OCI-LY1 (cell line): ENCODE results near the gene PCDH19.

ENCODE experiments used
- H2AFZ ChIP-seq: fragments of 200-600 bp; sonication (generic), shearing (Covaris generic); 2 replicates; pipeline ENCODE4 v1.6.0; 2014; ENCODE audit warnings: antibody characterized with exemption, mild to moderate bottlenecking, low read length
- H3F3A ChIP-seq: fragments of 200-600 bp; sonication (generic), shearing (Covaris generic); 2 replicates; pipeline ENCODE4 v1.6.0; 2014; ENCODE audit warnings: mild to moderate bottlenecking, antibody characterized with exemption, low read length, moderate library complexity; ENCODE audit not compliant: insufficient read depth
- H3K27ac ChIP-seq: fragments of 200-600 bp; sonication (generic); 2 replicates; pipeline ENCODE4 v1.5.1; 2014; ENCODE audit warnings: low read length, mixed run types, mild to moderate bottlenecking, low read depth; ENCODE audit not compliant: poor library complexity, severe bottlenecking
- H3K27me3 ChIP-seq: fragments of 200-600 bp; sonication (generic); 2 replicates; pipeline ENCODE4 v1.6.0; 2014; ENCODE audit warnings: antibody characterized with exemption, mild to moderate bottlenecking, low read length, moderate library complexity; ENCODE audit not compliant: insufficient read depth
- H3K36me3 ChIP-seq: fragments of 200-600 bp; sonication (generic); 2 replicates; pipeline ENCODE4 v1.6.1; 2014; ENCODE audit warnings: mild to moderate bottlenecking, antibody characterized with exemption, low read length, moderate library complexity, mixed read lengths; ENCODE audit not compliant: insufficient read depth
- H3K4me1 ChIP-seq: fragments of 200-600 bp; sonication (generic); 2 replicates; pipeline ENCODE4 v1.5.1; 2014; ENCODE audit warnings: mild to moderate bottlenecking, low read length, moderate library complexity; ENCODE audit not compliant: insufficient read depth, severe bottlenecking
- H3K4me2 ChIP-seq: fragments of 200-600 bp; sonication (generic), shearing (Covaris generic); 2 replicates; pipeline ENCODE4 v1.6.1; 2014; ENCODE audit warnings: low read length
- H3K4me3 ChIP-seq: fragments of 200-600 bp; sonication (generic); 2 replicates; pipeline ENCODE4 v1.5.1; 2014; ENCODE audit warnings: low read length, low read depth, mild to moderate bottlenecking, mixed read lengths; ENCODE audit not compliant: poor library complexity, severe bottlenecking
- H3K79me2 ChIP-seq: fragments of 200-600 bp; shearing (Covaris generic); 2 replicates; pipeline ENCODE4 v1.6.1; 2016; ENCODE audit warnings: mixed run types, low read length, mixed read lengths; ENCODE audit not compliant: insufficient read depth
- H3K9ac ChIP-seq: fragments of 200-600 bp; sonication (generic), shearing (Covaris generic); 2 replicates; pipeline ENCODE4 v1.6.1; 2014; ENCODE audit warnings: mild to moderate bottlenecking, low read length, mixed read lengths
- H3K9me2 ChIP-seq: fragments of 200-600 bp; sonication (generic), shearing (Covaris generic); 2 replicates; pipeline ENCODE4 v1.6.1; 2014; ENCODE audit warnings: low read depth, mild to moderate bottlenecking, low read length, mixed read lengths
- H3K9me3 ChIP-seq: fragments of 200-600 bp; shearing (Covaris generic); 2 replicates; pipeline ENCODE4 v1.6.1; 2014; ENCODE audit warnings: low read length, mixed read lengths
- H4K20me1 ChIP-seq: fragments of 200-600 bp; sonication (generic), shearing (Covaris generic); 2 replicates; pipeline ENCODE4 v1.6.0; 2016; ENCODE audit warnings: mild to moderate bottlenecking, low read length; ENCODE audit not compliant: insufficient read depth
- EZH2 ChIP-seq: fragments of 200-600 bp; sonication (generic), shearing (Covaris generic); IDR thresholded peaks from 2 replicates; pipeline ENCODE4 v1.8.0; 2017; ENCODE audit warnings: borderline replicate concordance, mixed run types, mild to moderate bottlenecking, antibody characterized with exemption, low read length, moderate library complexity, mixed read lengths
- TF ChIP-seq, protein P1 (sequence below): fragments of 200-600 bp; sonication (generic), shearing (Covaris generic); IDR thresholded peaks from 2 replicates; pipeline ENCODE4 v1.5.1; 2017; ENCODE audit warnings: mild to moderate bottlenecking, antibody characterized with exemption, low read length, moderate library complexity, mixed read lengths

PCDH19 gene

DNA sequence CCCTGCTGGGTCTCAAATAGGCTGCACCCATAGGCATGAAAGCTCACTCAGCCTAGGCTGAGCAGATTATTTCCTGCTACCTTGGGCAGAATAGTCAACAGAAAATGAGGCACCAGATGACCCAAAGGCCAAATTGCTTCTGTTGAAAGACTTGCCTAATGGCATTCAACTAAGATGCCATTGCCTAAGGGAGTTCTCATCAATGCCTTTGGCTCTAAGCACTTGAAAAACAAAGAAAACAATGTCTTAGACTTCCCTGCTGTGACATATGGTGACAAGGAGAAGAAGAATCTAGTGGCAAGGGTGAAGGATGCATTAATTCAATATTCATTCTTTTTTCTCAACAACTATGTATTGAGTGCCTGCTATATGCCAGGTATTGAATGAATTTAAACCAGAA lies 25.7 kb upstream of the PCDH19 start:
- H3F3A ChIP-seq = no peaks in the 10 kb centered on the region
- H2AFZ ChIP-seq = no peak overlapping the region
- no peaks in the 10 kb centered on the region for H3K9me3 ChIP-seq
- H3K4me2 ChIP-seq = no peak overlapping the region
- no peak overlapping the region for H3K27ac ChIP-seq
- no peak overlapping the region for H3K9ac ChIP-seq
- H3K79me2 ChIP-seq = no peaks in the 10 kb centered on the region
- TF ChIP-seq EZH2 = no peak
- TF ChIP-seq, protein P1, sequence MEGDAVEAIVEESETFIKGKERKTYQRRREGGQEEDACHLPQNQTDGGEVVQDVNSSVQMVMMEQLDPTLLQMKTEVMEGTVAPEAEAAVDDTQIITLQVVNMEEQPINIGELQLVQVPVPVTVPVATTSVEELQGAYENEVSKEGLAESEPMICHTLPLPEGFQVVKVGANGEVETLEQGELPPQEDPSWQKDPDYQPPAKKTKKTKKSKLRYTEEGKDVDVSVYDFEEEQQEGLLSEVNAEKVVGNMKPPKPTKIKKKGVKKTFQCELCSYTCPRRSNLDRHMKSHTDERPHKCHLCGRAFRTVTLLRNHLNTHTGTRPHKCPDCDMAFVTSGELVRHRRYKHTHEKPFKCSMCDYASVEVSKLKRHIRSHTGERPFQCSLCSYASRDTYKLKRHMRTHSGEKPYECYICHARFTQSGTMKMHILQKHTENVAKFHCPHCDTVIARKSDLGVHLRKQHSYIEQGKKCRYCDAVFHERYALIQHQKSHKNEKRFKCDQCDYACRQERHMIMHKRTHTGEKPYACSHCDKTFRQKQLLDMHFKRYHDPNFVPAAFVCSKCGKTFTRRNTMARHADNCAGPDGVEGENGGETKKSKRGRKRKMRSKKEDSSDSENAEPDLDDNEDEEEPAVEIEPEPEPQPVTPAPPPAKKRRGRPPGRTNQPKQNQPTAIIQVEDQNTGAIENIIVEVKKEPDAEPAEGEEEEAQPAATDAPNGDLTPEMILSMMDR = no peak
- no peaks in the 10 kb centered on the region for H4K20me1 ChIP-seq
- H3K4me1 ChIP-seq = no peaks in the 10 kb centered on the region
- no peaks in the 10 kb centered on the region for H3K9me2 ChIP-seq
- H3K36me3 ChIP-seq = no peaks in the 10 kb centered on the region
- no peaks in the 10 kb centered on the region for H3K27me3 ChIP-seq
- no peak overlapping the region for H3K4me3 ChIP-seq

DNA sequence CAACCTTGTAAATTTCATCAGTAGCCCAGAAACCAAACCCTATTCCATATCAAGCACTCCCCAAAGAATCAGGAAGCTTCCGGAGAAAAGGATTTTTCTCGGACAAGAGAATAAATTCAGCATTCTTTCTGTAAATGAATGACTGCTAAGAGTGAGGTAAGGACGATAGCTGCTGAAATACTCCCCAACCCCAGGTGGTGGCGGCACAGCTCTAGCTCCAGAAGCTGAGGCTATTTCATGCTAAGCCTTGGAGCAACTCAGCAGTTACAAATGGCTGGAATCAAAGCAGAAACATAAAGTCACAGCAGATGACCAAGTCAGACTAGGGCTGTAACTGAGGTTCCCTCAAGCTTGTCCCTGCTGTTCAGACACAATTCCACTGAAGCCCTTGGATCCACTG lies 13.9 kb upstream of the PCDH19 start:
- TF ChIP-seq, protein P1 = no peak
- no peak for TF ChIP-seq EZH2

DNA sequence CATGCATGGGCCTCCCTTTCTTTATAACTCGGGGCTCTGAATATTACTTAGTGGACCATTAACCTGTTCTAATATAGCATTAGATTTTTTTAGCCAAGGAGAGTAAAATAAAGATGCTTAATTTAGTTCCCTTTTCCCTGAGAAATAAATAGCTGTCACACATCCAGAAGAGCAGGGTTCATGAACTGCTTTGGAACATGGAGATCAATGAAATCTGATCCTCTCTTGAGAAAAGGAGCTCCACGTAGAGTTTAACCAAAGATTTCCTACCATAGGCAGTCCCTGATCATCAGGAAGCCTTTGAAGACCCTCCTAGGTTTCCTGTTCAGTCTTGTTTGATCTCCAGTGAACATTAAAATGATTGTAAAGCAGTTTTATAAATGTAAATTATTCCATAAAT lies 8.5 kb upstream of the PCDH19 start:
- H3K27me3 ChIP-seq = no peaks in the 10 kb centered on the region
- H3F3A ChIP-seq = no peaks in the 10 kb centered on the region
- H3K9me3 ChIP-seq = no peaks in the 10 kb centered on the region
- H2AFZ ChIP-seq = no peak overlapping the region
- H3K27ac ChIP-seq = no peak overlapping the region
- H3K4me2 ChIP-seq = no peak overlapping the region
- H3K9me2 ChIP-seq = no peaks in the 10 kb centered on the region
- TF ChIP-seq, protein P1 = no peak
- TF ChIP-seq EZH2 = no peak
- no peaks in the 10 kb centered on the region for H3K79me2 ChIP-seq
- no peaks in the 10 kb centered on the region for H3K4me1 ChIP-seq
- H4K20me1 ChIP-seq = no peaks in the 10 kb centered on the region
- H3K9ac ChIP-seq = no peak overlapping the region
- H3K36me3 ChIP-seq = no peaks in the 10 kb centered on the region
- H3K4me3 ChIP-seq = no peak overlapping the region

More for the DNA sequence above, 13.9 kb upstream of the PCDH19 start:
- Histone ChIP-seq H3K79me2 (no peaks in the 10 kb centered on the region), H3K27me3 (no peaks in the 10 kb centered on the region), H3K9me2 (no peaks in the 10 kb centered on the region), H3K4me3 (no peak overlapping the region), H4K20me1 (no peaks in the 10 kb centered on the region), H3K9me3 (no peaks in the 10 kb centered on the region), H3K4me1 (no peaks in the 10 kb centered on the region), H3K9ac (no peak overlapping the region), H2AFZ (no peak overlapping the region), H3F3A (no peaks in the 10 kb centered on the region), H3K27ac (no peak overlapping the region), H3K4me2 (no peak overlapping the region), H3K36me3 (no peaks in the 10 kb centered on the region)
